Neural progenitor cell (in vitro differentiated cells): ENCODE measurements around the gene SIX4.

Source experiments
- EZH2 ChIP-seq: fragments of 200-600 bp; sonication (generic); IDR thresholded peaks from 2 replicates; pipeline ENCODE4 v1.6.1; 2017; ENCODE audit warnings: antibody characterized with exemption, mild to moderate bottlenecking, moderate library complexity
- EZH2phosphoT487 ChIP-seq: fragments of 200-600 bp; sonication (generic); IDR thresholded peaks from 2 replicates; pipeline ENCODE4 v1.6.1; 2017; ENCODE audit warnings: antibody characterized with exemption
- TF ChIP-seq, protein P1 (sequence below): fragments of 200-600 bp; sonication (generic); IDR thresholded peaks from 2 replicates; pipeline ENCODE4 v1.5.1; 2017; ENCODE audit warnings: antibody characterized with exemption, mild to moderate bottlenecking

- TF ChIP-seq, protein P1, sequence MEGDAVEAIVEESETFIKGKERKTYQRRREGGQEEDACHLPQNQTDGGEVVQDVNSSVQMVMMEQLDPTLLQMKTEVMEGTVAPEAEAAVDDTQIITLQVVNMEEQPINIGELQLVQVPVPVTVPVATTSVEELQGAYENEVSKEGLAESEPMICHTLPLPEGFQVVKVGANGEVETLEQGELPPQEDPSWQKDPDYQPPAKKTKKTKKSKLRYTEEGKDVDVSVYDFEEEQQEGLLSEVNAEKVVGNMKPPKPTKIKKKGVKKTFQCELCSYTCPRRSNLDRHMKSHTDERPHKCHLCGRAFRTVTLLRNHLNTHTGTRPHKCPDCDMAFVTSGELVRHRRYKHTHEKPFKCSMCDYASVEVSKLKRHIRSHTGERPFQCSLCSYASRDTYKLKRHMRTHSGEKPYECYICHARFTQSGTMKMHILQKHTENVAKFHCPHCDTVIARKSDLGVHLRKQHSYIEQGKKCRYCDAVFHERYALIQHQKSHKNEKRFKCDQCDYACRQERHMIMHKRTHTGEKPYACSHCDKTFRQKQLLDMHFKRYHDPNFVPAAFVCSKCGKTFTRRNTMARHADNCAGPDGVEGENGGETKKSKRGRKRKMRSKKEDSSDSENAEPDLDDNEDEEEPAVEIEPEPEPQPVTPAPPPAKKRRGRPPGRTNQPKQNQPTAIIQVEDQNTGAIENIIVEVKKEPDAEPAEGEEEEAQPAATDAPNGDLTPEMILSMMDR: no peak
- TF ChIP-seq EZH2phosphoT487 (no peak), EZH2 (no peak)
Measured at GRCh38 chr14:60668431-60669112, 55.6 kb downstream of the SIX4 start.
